Spleen (tissue), 7 donors: Measurements from ENCODE around the gene ITGAE.

Experiments used
- CTCF ChIP-seq, 11 experiments: fragments of 200-600 bp in 7 of 11; fragments of 450-650 bp in 4 of 11; sonication (generic) in 4 of 11; IDR thresholded peaks in 8 of 11; conservative IDR thresholded peaks in 3 of 11; 1 replicate in 7 of 11; 2 replicates in 4 of 11; pipeline versions ENCODE4 v1.4.0 to v1.8.0; 2016 to 2021; ENCODE audit warnings: antibody characterized with exemption in 11 of 11, inconsistent platforms in 4 of 11, mild to moderate bottlenecking in 1 of 11
- POLR2A ChIP-seq, 3 donors: fragments of 450-650 bp; IDR thresholded peaks; one replicate each; pipeline ENCODE4 v1.5.1; 2017; ENCODE audit warnings: antibody characterized with exemption in 3 of 3, mild to moderate bottlenecking in 1 of 3
- donor health status: DM: no; HTN: no; CAD: no; lungs with moderate emphysema.
- donor health status: DM: no; HTN: no; CAD: no.
- donor health status: DM: no; HTN: no; CAD: no.

- TF ChIP-seq POLR2A (IDR thresholded peaks at IDR 0.05) (no peak), CTCF (IDR thresholded peaks at IDR 0.05 in 8 of 11, conservative IDR thresholded peaks at IDR 0.05 in 3 of 11) (no peak)
These were observed 76.5 kb downstream of the ITGAE start for GRCh38 chr17:3724378-3725077.
